ENCODE data around the gene HLA-DQB1.
"Not testable (repeated sequence)": the region's sequence is repeated elsewhere in the genome, so short reads cannot be mapped to it uniquely, and the experiment has no call there.

HLA-DQB1 gene

GRCh38 chr6:32666420-32667300 is at the start of gene HLA-DQB1:
Gene HLA-DQB1, minus strand, starts transcription at chr6:32666657. Its CDS starts 50 bp downstream, at chr6:32666607.
- in situ Hi-C loops (cut with MboI; ENCODE audit: low sequenced_read_pairs): no loop called here

GRCh38 chr6:32713241-32713640 is 46.8 kb upstream of the HLA-DQB1 start:
- in situ Hi-C loops (cut with MboI; ENCODE audit: low sequenced_read_pairs): no loop called here

- in situ Hi-C loops (cut with MboI; ENCODE audit: low sequenced_read_pairs): no loop called here
Observed at GRCh38 chr6:32709625-32710024, 43.2 kb upstream of the HLA-DQB1 start.

- in situ Hi-C loops (cut with MboI; ENCODE audit: low sequenced_read_pairs): not testable (repeated sequence)
Observed at GRCh38 chr6:32705164-32705563, 38.7 kb upstream of the HLA-DQB1 start.

GRCh38 chr6:32703347-32703746 is 36.9 kb upstream of the HLA-DQB1 start:
- in situ Hi-C loops (cut with MboI; ENCODE audit: low sequenced_read_pairs): no loop called here

GRCh38 chr6:32700391-32701040 is 34.1 kb upstream of the HLA-DQB1 start:
- in situ Hi-C loops (cut with MboI; ENCODE audit: low sequenced_read_pairs): no loop called here

- in situ Hi-C loops (cut with MboI; ENCODE audit: low sequenced_read_pairs): loop anchor here (25.0 kb wide), 1 partner anchor 285 kb away; the partner anchor contains the start of gene BTNL2
Observed at GRCh38 chr6:32697031-32697430, 30.6 kb upstream of the HLA-DQB1 start.

GRCh38 chr6:32692019-32692418 is 25.6 kb upstream of the HLA-DQB1 start:
- in situ Hi-C loops (cut with MboI; ENCODE audit: low sequenced_read_pairs): loop anchor here (25.0 kb wide), 1 partner anchor 280 kb away; the partner anchor contains the start of gene BTNL2

- in situ Hi-C loops (cut with MboI; ENCODE audit: low sequenced_read_pairs): loop anchor here (25.0 kb wide), 1 partner anchor 278 kb away; the partner anchor contains the start of gene BTNL2
Observed at GRCh38 chr6:32689531-32690501, 23.4 kb upstream of the HLA-DQB1 start.

GRCh38 chr6:32685603-32686002 is 19.1 kb upstream of the HLA-DQB1 start:
- in situ Hi-C loops (cut with MboI; ENCODE audit: low sequenced_read_pairs): loop anchor here (25.0 kb wide), 1 partner anchor 273 kb away; the partner anchor contains the start of gene BTNL2

GRCh38 chr6:32684246-32684645 is 17.8 kb upstream of the HLA-DQB1 start:
- in situ Hi-C loops (cut with MboI; ENCODE audit: low sequenced_read_pairs): loop anchor here (25.0 kb wide), 1 partner anchor 272 kb away; the partner anchor contains the start of gene BTNL2

GRCh38 chr6:32680055-32680454 is 13.6 kb upstream of the HLA-DQB1 start:
- in situ Hi-C loops (cut with MboI; ENCODE audit: low sequenced_read_pairs): loop anchor here (25.0 kb wide), 1 partner anchor 268 kb away; the partner anchor contains the start of gene BTNL2

GRCh38 chr6:32679492-32679891 is 13.0 kb upstream of the HLA-DQB1 start:
- in situ Hi-C loops (cut with MboI; ENCODE audit: low sequenced_read_pairs): loop anchor here (25.0 kb wide), 1 partner anchor 267 kb away; the partner anchor contains the start of gene BTNL2

- in situ Hi-C loops (cut with MboI; ENCODE audit: low sequenced_read_pairs): not testable (repeated sequence)
Observed at GRCh38 chr6:32674123-32674522, 7.7 kb upstream of the HLA-DQB1 start.

- in situ Hi-C loops (cut with MboI; ENCODE audit: low sequenced_read_pairs): not testable (repeated sequence)
Observed at GRCh38 chr6:32671908-32672307, 5.5 kb upstream of the HLA-DQB1 start.

GRCh38 chr6:32669893-32670292 is 3.4 kb upstream of the HLA-DQB1 start:
- in situ Hi-C loops (cut with MboI; ENCODE audit: low sequenced_read_pairs): no loop called here

- in situ Hi-C loops (cut with MboI; ENCODE audit: low sequenced_read_pairs): no loop called here
Observed at GRCh38 chr6:32669240-32669639, 2.8 kb upstream of the HLA-DQB1 start.

GRCh38 chr6:32668226-32668747 is 1.8 kb upstream of the HLA-DQB1 start:
- in situ Hi-C loops (cut with MboI; ENCODE audit: low sequenced_read_pairs): no loop called here

- in situ Hi-C loops (cut with MboI; ENCODE audit: low sequenced_read_pairs): no loop called here
Observed at GRCh38 chr6:32665661-32666060, 796 bp downstream of the HLA-DQB1 start.

- in situ Hi-C loops (cut with MboI; ENCODE audit: low sequenced_read_pairs): no loop called here
Observed at GRCh38 chr6:32664827-32665362, 1.6 kb downstream of the HLA-DQB1 start.

Measured in HL-60/S4 treated with phorbol 12-myristate 13-acetate at 8.2 ng/mL for 4 days and 3 days (cell line).